Embryonic facial prominence (tissue), 1 donor: ENCODE data around the gene PLCL2.

ENCODE experiments used
- DNase-seq: peaks from one replicate; pipeline ENCODE4 v3.0.0-alpha.2; 2016; ENCODE audit errors: extremely low spot score

The PLCL2 gene

DNA sequence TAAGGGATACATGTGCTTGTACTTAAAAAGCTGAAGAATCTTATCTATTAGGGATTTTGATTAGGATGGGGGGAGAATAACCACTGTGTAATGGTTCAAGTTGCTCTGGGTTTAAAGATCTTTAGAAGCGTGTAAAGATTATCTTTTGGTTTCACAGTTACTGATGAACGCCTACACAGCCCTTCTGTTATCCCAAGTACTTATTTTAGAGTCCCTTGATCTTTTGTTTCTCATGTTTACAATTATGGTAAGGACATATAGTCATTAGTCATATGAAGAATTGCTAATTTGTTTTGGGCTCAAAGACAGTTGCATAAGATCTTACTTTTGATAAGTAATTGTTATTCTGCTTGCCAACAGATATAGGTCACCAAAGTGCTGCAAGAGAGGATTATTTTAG lies 160.1 kb downstream of the PLCL2 start:
- no peak for DNase-seq

- DNase-seq = no peak
Observed at GRCh38 chr3:17045705-17046104, 160.9 kb downstream of the PLCL2 start.

GRCh38 chr3:17046623-17047022 lies 161.9 kb downstream of the PLCL2 start:
- no peak for DNase-seq

DNA sequence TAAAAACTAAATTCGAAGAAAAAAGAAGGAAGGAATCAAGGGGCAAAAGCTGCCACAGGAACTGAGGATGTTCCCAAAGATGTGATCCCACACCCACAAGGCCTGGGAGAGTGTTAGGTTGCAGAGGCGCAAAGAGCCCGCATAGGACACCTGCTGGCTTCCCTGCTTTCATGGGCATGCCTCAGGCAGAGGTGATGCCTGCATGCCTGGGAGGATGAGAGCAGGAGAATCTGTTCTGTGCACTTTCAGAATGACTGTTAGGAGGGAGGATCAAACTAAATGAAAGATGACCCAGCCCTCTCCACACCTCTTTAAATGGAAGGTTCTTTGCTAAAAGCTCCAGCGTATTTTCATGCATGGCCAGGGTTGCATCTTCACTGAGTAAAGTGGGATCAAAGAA lies 162.4 kb downstream of the PLCL2 start:
- no peak for DNase-seq

DNA sequence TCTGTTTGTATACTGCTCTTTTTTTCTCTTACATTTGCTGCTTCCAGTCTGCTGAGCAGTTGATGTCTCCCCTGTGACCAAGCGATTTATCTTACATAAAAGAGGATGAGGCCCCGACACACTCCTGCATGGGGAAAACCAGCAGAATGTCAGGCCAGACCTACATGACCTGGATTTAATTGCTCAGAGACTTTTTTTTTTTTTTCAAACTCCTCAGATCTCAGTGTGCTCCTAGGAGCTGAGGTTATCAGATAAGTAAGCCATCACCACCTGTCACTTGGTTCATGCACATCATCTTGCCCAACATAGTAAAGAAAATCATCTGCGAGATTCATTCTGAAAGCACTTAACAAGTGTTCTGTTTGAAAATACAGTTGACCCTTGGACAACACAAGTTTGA lies 163.1 kb downstream of the PLCL2 start:
- no peak for DNase-seq

DNA sequence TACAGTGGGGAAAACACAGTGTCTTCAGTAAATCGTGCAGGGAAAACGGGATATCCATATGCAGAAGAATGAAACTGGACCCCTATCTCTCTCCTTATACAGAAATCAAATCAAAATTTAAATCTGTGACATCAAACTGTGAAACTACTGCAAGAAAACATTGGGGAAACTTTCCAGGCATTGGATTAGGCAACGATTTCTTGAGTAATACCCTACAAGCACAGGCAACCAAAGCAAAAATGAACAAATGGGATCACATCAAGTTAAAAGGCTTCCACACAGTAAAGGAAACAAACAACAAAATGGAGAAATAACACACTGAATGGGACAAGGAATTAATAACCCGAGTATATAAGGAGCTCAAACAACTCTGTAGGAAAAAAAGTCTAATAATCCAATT lies 165.3 kb downstream of the PLCL2 start:
- no peak for DNase-seq

DNA sequence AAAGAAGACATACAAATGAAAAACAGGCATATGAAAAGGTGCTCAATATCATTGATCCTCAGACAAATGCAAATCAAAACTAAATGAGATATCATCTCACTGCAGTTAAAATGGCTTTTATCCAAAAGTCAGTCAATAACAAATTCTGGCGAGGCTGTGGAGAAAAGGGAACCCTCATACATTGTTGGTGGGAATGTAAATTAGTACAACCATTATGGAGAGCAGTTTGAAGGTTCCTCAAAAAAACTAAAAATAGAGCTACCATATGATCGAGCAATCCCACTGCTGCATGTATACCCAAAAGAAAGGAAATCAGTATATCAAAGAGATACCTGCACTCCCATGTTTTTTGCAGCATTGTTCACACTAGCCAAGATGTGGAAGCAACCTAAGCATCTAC lies 165.8 kb downstream of the PLCL2 start:
- no peak for DNase-seq

DNA sequence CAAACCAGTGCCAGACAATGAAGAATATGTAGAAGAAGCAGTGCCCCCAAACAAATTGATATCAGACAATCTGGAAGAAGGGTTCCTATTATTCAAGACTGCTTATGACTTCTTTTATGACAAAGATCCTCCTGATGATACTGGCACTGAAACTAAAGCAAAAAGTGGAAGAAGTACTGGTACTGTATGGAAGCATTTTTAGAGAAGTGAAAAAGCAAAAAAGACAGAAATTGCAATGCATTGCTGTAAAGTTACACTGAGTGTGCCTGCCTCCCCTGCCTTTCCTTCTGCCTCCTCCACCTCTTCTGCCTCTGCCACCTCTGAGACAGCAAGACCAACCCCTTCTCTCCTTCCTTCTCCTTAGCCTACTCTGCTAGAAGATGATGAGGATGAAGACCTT lies 167.6 kb downstream of the PLCL2 start:
- no peak for DNase-seq

DNA sequence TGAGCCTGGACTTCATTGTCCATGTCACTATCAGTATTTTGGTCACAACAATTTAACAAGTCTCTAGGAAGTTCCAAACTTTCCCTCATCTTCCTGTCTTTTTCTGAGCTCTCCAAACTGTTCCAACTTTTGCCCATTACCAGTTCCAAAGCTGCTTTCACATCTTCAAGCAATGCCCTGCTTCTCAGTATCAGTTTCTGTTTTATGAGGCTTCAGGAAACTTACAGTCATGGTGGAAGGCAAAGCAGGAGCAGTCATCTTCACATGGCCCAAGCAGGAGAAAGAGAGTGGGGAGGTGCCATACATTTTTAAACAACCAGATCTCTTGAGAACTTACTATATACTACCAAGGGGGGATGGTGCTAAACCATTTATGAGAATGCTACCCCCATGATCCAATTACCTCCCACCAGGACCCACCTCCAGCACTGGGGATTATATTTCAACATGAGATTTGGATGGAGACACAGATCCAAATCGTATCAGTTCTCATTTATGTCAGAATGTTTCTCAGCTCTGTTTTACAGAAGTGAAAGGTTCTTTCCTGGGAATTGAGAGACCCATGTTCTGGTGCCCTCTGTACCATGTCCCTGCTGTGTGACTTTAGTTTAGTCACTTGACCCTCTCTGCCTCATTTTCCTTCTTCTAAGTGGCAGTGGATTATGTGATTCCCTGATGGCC lies 169.7 kb downstream of the PLCL2 start:
- DNase-seq = no peak

GRCh38 chr3:17054982-17055343 lies 170.2 kb downstream of the PLCL2 start:
- no peak for DNase-seq

DNA sequence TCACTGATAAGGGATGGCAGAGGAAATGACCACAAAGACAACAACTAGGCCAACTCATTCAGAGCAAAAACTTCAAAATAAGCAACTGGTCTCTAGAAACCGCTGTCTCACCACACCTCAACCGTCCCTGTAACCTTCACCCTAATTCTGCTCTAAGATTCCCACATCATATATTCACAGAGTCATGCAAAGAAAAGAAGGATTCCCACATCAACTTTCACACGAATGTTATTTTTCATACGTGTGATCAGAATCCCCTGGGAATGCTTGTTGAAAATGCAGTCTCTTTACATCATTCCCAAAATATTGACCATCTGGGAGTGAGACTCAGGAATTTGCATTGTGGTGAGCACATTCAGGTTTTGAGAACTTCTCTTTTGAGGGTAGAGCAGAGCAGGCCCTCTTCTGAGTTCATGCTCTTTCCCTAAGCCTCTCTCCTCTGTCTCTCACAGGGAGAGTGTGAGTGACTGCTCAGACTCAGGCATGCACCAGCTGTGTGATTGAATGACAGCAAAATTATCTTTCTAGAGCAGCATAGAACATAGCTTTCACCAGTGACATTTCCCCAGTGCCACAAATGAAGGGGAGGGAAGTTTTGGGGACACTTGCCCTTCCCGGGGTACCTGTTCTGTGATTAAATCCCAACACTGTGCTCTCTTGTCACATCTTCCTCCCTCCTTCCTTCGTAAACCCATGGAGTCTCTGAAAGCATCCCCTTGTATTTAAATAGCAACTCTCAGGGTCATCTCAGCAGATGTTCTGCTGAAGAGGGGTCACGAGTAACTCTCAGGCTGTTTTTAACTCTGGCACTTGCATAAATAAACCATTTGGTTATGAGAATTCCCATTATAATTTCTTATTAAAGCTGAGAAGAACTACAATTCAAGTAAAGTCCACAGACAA lies 170.9 kb downstream of the PLCL2 start:
- no peak for DNase-seq

GRCh38 chr3:17057321-17057720 lies 172.6 kb downstream of the PLCL2 start:
- no peak for DNase-seq

GRCh38 chr3:17059989-17060550 lies 175.3 kb downstream of the PLCL2 start:
- DNase-seq = no peak

- no peak for DNase-seq
Observed at GRCh38 chr3:17061005-17061404, 176.2 kb downstream of the PLCL2 start.

DNA sequence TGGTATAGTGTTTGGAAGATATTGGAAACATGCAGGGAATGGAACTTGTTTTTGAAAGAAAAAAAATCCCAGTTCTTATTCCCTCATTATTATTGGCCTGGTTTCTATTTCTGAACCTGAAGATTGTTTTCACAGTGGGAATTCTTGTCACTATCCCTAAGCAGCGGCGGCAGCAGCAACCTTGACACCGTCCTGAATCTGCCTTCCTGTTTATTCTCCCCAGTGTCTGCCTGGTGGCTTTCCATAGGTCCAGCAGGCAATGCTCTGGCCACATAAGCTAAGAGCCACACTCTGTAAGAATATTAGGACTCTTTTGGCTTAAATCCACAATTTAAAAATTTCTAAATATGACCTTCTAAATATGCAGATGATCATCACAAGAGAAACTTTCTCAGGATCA lies 178.0 kb downstream of the PLCL2 start:
- DNase-seq = no peak

DNA sequence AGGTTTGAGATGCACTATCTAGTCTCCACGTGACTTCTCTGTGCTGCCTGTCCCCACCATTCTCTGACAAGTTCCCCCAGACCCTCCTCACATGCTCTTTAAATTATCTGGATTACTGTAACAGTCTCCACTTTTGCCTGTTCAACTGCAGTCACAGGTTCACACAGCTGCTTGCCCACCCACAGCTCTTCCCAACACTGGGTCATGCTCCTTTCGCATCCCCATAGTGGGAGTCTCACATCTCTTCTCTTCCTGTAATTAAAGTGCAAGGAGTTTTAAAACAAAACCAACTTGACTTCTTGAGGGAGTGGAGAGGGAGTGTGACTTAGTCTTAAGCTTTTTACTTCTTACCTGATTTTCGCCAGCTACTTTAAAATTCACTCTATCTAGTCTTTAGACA lies 178.8 kb downstream of the PLCL2 start:
- no peak for DNase-seq

- no peak for DNase-seq
Observed at GRCh38 chr3:17065315-17065714, 180.6 kb downstream of the PLCL2 start.

DNA sequence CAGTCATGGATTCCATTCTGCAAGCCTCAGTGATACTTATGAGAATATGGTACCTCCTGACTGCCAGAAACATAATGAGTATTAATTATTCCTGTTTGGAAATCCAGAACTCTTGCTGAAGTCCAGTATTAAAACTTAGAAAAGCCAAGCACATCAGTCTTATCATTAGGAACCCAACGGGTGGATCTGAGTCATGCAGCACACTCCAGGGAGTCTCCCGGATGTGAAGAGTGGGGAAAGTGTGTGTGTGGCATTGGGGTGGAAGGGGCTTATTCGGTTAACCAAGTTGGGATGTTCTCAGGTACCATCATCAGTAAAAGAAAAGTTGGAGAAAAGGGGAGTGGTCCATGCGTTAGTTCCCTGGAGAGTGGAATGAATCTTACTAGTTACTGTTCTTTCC lies 181.1 kb downstream of the PLCL2 start:
- no peak for DNase-seq

DNA sequence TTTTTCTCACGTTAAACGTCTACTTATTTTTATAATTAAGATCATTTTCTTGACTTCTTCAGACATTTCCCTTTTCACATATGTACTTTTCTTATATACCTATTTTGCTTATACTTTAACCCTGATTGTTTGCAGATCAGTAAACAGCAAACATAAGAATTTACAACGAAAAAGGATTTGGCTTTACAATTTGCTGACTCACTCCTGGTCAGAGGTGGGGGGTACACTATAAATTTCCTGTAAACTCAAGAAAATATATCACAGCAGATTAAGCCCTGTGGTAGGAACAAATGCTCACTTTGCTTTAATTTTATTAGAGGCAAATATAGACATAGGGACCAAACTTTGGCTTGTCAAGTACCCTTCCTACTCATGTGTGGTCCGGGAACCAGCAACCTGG lies 185.0 kb downstream of the PLCL2 start:
- no peak for DNase-seq

DNA sequence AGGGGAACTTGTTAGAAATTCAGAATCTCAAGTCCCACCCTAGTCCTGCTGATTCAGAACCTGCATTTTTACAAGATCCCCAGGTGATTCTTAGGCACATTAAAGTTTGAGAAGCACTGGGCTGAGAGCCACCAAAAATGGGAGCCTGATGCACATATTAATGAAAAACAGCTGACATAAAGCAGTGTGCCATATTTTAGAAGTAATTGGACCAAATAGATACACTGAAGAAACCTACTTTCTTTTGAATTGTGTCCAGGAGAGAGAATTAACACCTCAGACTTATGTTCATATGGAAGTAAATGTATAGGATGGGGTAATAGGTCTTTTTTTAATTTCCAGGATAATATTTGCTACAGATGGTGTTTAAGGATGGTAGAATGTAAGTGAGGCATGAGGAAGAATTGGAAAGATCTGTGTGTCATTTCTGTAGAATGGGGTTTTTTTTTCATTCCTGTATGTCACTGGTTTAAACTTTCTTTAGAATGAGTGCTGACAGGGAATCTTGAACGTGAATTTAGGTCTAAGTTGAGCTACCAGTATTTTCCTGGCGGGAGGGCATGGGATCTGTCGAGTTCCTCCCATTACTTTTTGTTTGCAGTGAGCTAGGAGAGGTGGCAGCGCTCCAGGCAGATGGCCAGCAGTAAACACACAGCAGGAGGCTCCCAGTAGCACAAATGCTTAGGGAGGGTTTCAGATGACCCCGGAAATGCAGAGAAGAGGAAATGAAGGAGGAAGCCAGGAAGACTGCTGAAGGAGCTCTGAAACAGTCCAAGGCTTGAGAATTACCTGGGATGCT lies 185.6 kb downstream of the PLCL2 start:
- DNase-seq = no peak

DNA sequence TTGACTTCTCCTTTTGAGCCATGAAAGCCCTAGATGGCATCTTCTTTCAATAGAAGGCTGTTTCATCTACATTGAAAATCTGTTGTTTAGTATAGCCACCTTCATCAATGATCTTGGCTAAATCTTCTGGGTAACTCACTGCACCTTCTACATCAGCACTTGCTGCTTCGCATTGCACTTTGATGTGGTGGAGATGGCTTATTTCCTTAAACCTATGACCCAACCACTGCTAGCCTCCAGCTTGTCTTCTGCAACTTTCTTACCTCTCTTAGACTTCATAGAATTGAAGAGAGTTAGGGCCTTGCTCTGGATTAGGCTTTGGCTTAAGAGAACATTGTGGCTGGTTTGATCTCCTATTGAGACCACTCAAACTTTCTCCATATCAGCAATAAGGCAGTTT lies 189.8 kb downstream of the PLCL2 start:
- no peak for DNase-seq

GRCh38 chr3:17075358-17075757 lies 190.6 kb downstream of the PLCL2 start:
- no peak for DNase-seq
